GM12801 (cell line): ENCODE data around the gene ATP8A2.

Experiments
- CTCF ChIP-seq: IDR thresholded peaks from one replicate; pipeline ENCODE4 v1.5.1; 2011; ENCODE audit warnings: control low read depth; ENCODE audit not compliant: insufficient read length; ENCODE audit errors: extremely low read depth

ATP8A2 gene

GRCh38 chr13:25632166-25632888 is 260.6 kb downstream of the ATP8A2 start:
- TF ChIP-seq CTCF, result no peak

GRCh38 chr13:25633093-25633492 is 261.3 kb downstream of the ATP8A2 start:
- no peak for TF ChIP-seq CTCF

- no peak for TF ChIP-seq CTCF
Observed at GRCh38 chr13:25645681-25646080, 273.9 kb downstream of the ATP8A2 start.

GRCh38 chr13:25649001-25649633 is 277.3 kb downstream of the ATP8A2 start:
- TF ChIP-seq CTCF, result no peak

- TF ChIP-seq CTCF, result no peak
Observed at GRCh38 chr13:25652764-25653163, 281.0 kb downstream of the ATP8A2 start.

- TF ChIP-seq CTCF, result no peak
Observed at GRCh38 chr13:25654322-25654721, 282.5 kb downstream of the ATP8A2 start.

- no peak for TF ChIP-seq CTCF
Observed at GRCh38 chr13:25657157-25657556, 285.4 kb downstream of the ATP8A2 start.
